Effector memory CD8-positive, alpha-beta T cell (primary cell): Measurements from ENCODE around the gene PRKAR2B.

Source experiments
- ATAC-seq: fragments of 150-1000 bp; cut with Tn5 transposase; replicated peaks from 2 replicates; pipeline ENCODE4 v1.10.0; 2021; ENCODE audit warnings: mild to moderate bottlenecking, moderate library complexity
- DNase-seq, 3 experiments: peaks; one replicate each; pipeline ENCODE4 v3.0.0; 2021
- H3K27ac Mint-ChIP-seq, 2 donors: one replicate each; pipeline ENCODE4 v1.8.0; 2022; ENCODE audit warnings: mild to moderate bottlenecking in 2 of 2, mixed read lengths in 2 of 2, moderate library complexity in 2 of 2
- H3K27me3 Mint-ChIP-seq, 2 donors: one replicate each; pipeline ENCODE4 v1.8.0; 2022; ENCODE audit warnings: mixed read lengths in 2 of 2
- H3K36me3 Mint-ChIP-seq: one replicate; pipeline ENCODE4 v1.8.0; 2022; ENCODE audit warnings: mild to moderate bottlenecking, moderate library complexity, mixed read lengths; ENCODE audit not compliant: insufficient read depth
- H3K4me1 Mint-ChIP-seq, 2 donors: one replicate each; pipeline ENCODE4 v1.8.0; 2022; ENCODE audit warnings: low read depth in 2 of 2, mixed read lengths in 2 of 2
- H3K4me3 Mint-ChIP-seq, 2 donors: one replicate each; pipeline ENCODE4 v1.8.0; 2022; ENCODE audit warnings: mild to moderate bottlenecking in 2 of 2, mixed read lengths in 2 of 2, moderate library complexity in 2 of 2
- H3K9me3 Mint-ChIP-seq, 2 donors: one replicate each; pipeline ENCODE4 v1.8.0; 2022; ENCODE audit warnings: mixed read lengths in 2 of 2
- total RNA-seq, 9 experiments: gene quantifications; one replicate each; lab custom pipeline; 2026; lab: John Stamatoyannopoulos, UW

PRKAR2B gene
- total RNA-seq: 0.39 to 2.9 (median 0.97) reads per million in 9 experiments

DNA sequence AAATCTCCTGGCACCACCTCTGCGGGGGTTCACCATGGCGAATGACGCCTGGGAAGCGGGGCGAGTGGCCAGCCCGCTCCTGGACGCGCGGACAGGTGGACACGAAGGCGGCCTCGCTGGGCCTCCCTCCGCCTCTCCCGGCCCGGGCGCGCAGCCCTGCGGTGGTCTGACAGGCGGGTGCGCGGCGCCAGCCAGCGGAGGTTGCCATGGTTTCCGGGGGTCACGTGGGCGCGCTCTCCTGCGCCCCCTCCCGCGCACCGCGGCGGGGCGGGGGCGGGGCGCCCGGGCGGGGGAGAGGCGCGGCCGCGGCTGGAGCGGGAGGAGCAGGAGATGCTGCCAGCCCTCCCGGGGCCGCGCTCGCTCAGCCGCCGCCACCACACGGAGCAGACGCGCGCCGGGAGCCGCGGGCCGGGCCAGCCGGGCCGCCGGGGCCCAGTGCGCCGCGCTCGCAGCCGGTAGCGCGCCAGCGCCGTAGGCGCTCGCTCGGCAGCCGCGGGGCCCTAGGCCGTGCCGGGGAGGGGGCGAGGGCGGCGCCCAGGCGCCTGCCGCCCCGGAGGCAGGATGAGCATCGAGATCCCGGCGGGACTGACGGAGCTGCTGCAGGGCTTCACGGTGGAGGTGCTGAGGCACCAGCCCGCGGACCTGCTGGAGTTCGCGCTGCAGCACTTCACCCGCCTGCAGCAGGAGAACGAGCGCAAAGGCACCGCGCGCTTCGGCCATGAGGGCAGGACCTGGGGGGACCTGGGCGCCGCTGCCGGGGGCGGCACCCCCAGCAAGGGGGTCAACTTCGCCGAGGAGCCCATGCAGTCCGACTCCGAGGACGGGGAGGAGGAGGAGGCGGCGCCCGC lies at the start of gene PRKAR2B:
TSS of gene PRKAR2B (plus strand) at position 359 of the 848 bp plus-strand sequence. CDS start at position 562, 203 bp downstream.
- Mint-ChIP-seq H3K27me3 (peaks cover 38 to 41% of the 10 kb centered on the region in 2 donors), H3K27ac (peak within 1 kb of the TSS in 1 of 2 donors; percentile 76), H3K36me3 (peaks cover 3% of the 10 kb centered on the region), H3K4me1 (peaks cover 7 to 10% of the 10 kb centered on the region in 2 donors), H3K9me3 (no peaks in the 10 kb centered on the region), H3K4me3 (peak within 1 kb of the TSS; percentile 92 to 94)
- ATAC-seq (peak; percentile 92), DNase-seq (peak; percentile 69 to 75 (median 72))

DNA sequence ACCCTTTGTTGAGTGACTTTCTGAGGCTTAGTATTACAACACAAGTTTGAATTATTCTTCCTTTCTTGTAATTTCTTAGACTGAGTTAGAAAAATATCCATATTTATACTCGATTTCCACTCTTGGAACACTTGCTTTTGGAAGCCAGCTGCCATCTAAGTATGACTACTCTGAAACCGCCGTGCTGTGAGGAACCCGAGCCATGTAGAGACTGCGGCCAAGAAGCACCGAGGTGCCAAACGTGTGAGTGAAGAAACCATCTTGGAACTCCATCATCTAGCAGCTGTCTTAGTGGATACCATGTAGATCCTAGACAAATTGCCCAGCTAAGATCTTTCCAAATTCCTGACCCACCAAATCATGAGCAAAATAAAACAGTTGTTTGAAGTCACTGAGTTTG lies 49.7 kb upstream of the PRKAR2B start:
- no peak overlapping the region for H3K4me3 Mint-ChIP-seq
- H3K27me3 Mint-ChIP-seq: peaks cover 35 to 37% of the 10 kb centered on the region in 2 donors
- no peaks in the 10 kb centered on the region for H3K4me1 Mint-ChIP-seq
- no peak overlapping the region for H3K27ac Mint-ChIP-seq
- DNase-seq (no peak), ATAC-seq (no peak)
- H3K9me3 Mint-ChIP-seq: no peaks in the 10 kb centered on the region
- H3K36me3 Mint-ChIP-seq: no peaks in the 10 kb centered on the region

DNA sequence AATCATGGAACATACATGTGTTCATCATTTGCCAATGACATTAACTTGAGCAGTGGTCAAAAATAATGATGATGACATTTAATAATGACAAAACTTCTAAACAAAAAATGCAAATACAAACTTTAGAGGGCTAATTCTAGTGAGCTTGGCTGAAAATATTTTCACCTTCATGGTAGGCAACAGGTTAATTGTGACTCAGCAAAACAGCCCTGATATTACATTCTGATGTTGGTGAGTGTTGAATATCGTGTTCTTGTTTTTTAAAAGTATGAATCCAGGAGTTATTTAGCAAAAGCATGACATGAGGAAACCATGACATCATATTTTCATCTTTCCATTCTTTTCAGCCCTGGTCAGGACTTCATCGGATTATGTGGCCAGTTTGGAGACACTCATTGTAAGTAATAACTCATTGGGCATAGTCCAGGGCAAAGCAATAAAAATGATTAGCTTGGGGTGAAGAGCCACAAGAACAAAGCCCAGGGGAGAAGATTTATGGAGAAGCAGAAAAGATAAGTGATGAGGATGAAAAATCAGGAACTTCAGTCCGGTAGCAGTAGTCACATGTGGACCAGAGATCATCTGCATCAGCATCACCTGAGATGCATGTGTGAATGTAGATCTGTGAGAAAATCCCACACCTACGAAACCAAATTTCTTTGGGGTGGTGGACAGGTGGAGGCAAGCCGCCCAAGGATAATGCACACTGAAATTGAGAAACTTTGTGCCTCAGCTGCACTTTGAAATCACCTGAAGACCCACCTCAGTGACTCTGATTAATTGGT lies 46.8 kb upstream of the PRKAR2B start:
- peaks cover 37 to 40% of the 10 kb centered on the region in 2 donors for H3K27me3 Mint-ChIP-seq
- no peaks in the 10 kb centered on the region for H3K36me3 Mint-ChIP-seq
- DNase-seq (no peak), ATAC-seq (no peak)
- H3K9me3 Mint-ChIP-seq: no peaks in the 10 kb centered on the region
- H3K27ac Mint-ChIP-seq: no peak overlapping the region
- H3K4me1 Mint-ChIP-seq: no peaks in the 10 kb centered on the region
- H3K4me3 Mint-ChIP-seq: no peak overlapping the region

DNA sequence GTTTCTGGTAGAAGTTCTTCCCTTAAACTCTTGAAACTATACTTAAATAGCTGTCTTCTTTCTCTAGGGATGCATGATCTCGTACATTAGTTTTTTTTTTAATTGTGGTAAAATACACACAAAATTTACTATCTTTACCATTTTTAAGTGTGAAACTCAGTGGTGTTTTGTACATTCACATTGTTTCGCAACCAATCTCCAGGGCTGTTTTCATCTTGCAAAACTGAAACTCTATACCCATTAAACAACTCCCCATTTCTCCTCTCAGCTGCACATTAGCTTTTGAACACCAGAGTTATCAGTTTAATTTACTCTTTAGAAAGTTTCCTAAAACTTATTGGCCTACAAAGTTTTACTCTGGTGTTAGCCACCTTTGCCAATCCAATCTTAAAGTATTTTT lies 45.5 kb upstream of the PRKAR2B start:
- Mint-ChIP-seq H3K9me3 (no peaks in the 10 kb centered on the region), H3K27me3 (peaks cover 34 to 35% of the 10 kb centered on the region in 2 donors), H3K4me1 (no peaks in the 10 kb centered on the region), H3K4me3 (no peak overlapping the region), H3K27ac (no peak overlapping the region), H3K36me3 (no peaks in the 10 kb centered on the region)
- no peak for ATAC-seq
- DNase-seq: no peak

DNA sequence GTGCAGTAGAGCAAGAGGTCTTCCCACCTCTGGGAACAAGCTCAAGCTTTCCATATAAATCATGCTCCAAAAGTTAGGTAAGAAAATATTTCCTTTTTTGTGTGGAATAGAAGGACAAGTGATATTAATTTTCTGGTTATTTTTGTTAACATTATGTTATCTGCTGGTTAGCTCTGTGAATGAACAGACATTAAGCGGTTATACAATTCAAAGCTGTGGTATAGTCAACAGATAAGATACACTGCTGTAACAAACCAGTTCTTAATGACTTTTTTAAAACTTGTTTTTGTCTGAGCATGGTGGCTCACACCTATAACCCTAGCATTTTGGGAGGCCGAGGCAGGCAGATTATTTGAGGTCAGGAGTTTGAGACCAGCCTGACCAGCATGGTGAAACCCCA lies 43.0 kb upstream of the PRKAR2B start:
- DNase-seq: no peak
- Mint-ChIP-seq H3K4me1 (no peaks in the 10 kb centered on the region), H3K36me3 (no peaks in the 10 kb centered on the region), H3K27ac (no peak overlapping the region), H3K9me3 (no peaks in the 10 kb centered on the region), H3K27me3 (peaks cover 11 to 17% of the 10 kb centered on the region in 2 donors), H3K4me3 (no peak overlapping the region)
- ATAC-seq: no peak

DNA sequence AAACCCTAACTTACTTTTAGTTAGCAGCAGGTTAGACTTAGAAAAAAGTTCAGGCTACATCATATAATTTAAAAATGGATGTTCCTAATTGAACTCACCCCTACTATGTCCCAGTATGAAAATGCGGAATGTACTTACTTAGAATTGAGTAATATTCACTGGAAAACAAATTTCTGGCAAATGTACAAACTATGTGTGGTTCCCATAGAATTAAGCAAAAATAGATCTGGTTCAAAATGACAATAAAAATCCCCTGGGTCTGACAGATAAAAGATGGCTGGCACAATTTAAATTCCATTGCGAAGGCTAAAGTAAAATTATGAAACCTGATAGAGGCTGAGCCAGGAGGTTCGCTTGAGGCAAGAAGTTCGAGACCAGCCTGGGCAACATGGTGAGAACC lies 42.4 kb upstream of the PRKAR2B start:
- no peaks in the 10 kb centered on the region for H3K36me3 Mint-ChIP-seq
- no peak for ATAC-seq
- no peaks in the 10 kb centered on the region for H3K9me3 Mint-ChIP-seq
- H3K4me1 Mint-ChIP-seq: no peaks in the 10 kb centered on the region
- no peak overlapping the region for H3K4me3 Mint-ChIP-seq
- H3K27ac Mint-ChIP-seq: no peak overlapping the region
- peaks cover 9 to 16% of the 10 kb centered on the region in 2 donors for H3K27me3 Mint-ChIP-seq
- no peak for DNase-seq

DNA sequence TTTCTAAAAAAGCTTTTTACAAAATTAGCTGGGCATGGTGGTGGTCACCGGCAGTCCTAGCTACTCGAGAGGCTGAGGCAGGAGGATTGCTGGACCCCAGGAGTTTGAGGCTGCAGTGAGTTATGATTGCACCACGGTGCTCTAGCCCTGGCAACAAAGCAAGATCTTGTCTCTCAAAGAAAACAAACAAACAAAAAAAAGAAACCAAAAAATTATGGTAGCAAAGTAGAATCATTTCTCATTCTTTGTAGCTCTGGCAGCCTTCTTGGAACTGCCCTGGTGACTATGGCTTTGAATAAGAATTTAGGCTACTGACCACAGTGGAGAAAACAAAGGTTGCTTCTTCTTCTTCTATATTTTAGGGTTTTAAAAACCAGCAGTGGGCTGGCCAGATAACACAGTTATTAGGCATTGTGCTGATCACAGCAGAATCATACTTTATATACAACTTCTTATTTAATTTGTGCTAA lies 41.9 kb upstream of the PRKAR2B start:
- DNase-seq (no peak), ATAC-seq (no peak)
- H3K36me3 Mint-ChIP-seq: no peaks in the 10 kb centered on the region
- H3K4me3 Mint-ChIP-seq: no peak overlapping the region
- H3K4me1 Mint-ChIP-seq: no peaks in the 10 kb centered on the region
- no peaks in the 10 kb centered on the region for H3K9me3 Mint-ChIP-seq
- peaks cover 6 to 16% of the 10 kb centered on the region in 2 donors for H3K27me3 Mint-ChIP-seq
- H3K27ac Mint-ChIP-seq: no peak overlapping the region

DNA sequence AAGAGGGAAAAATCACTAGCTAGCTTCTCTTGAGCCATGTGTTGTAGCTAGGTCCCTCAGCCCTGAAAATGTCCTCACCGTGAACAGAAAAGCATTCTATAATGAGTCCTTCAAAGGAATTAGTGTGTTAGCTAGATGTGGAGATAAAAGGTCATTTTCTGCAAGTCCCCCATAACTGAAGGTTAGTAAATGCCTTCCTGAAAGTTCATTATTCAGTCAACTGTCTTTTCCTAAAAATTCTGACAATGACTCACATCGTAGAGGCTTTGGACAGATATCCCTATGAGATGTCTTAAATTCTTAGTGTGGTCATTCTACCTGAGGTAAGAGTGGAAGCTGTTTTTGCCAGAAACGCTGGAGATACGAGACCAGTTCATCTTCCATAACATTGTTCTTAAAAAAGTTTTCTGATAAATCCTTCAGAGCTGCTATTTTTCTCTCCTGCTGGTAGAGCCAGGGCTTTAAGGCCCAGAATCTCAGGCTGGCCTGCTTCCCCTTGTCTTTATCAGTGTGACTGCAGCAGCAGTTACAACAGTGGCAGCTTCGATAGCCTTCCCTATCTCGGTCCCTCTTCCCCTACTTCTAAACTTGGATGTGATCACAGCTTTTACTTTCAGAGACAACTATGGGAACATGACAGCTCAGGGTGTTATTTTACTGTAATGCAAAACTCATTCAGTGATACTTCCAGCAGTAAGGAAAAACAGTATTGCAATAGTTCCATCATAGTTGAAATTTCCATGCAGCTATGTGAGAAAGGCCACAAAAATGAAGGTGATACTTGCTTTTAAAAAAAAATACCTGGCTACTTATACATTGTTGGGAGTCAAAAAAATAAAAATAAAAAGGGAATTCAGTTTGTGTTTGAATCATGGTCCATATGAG lies 37.3 kb upstream of the PRKAR2B start:
- peaks cover 0 to 7% of the 10 kb centered on the region in 2 donors for H3K27me3 Mint-ChIP-seq
- H3K4me3 Mint-ChIP-seq: no peak overlapping the region
- no peak overlapping the region for H3K27ac Mint-ChIP-seq
- ATAC-seq (no peak), DNase-seq (no peak)
- no peaks in the 10 kb centered on the region for H3K9me3 Mint-ChIP-seq
- no peaks in the 10 kb centered on the region for H3K4me1 Mint-ChIP-seq
- H3K36me3 Mint-ChIP-seq: no peaks in the 10 kb centered on the region

DNA sequence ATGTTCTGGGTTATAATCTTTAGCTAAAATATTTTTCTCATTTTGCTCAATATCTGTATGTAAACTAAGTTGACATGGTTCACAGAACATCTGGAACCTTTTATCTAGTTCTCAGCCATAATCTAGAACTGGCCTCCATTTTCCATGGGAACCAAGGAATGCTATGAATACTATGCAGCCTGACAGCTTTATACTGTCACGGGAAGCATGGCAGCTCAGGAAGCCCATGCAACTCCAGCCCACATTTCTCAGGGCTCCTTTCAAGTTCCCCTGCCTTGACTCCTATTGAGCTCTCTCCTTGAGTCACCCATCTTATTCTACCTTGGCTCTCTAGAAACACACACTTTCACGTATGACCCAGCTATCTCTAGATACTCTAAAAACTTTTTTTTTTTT lies 36.6 kb upstream of the PRKAR2B start:
- Mint-ChIP-seq H3K4me1 (no peaks in the 10 kb centered on the region), H3K36me3 (no peaks in the 10 kb centered on the region), H3K27me3 (peaks cover 0 to 7% of the 10 kb centered on the region in 2 donors), H3K4me3 (no peak overlapping the region), H3K9me3 (no peaks in the 10 kb centered on the region), H3K27ac (no peak overlapping the region)
- DNase-seq (no peak), ATAC-seq (no peak)

DNA sequence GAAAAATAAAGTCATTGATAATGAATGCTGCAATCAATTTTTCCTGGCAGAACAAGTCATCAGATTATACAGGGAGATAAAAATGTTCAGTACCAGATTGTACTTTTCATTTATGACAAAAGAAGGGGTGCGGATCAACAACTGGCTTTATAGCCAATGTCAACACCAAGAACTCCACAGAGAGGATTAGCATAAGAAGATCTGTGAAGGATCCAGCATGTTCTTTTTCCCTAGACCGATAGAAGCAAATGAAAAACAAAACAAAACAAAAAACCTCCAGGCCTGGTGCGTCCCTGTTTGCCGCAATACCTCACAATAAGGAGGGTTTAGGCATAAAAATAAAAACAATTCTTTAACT lies 34.7 kb upstream of the PRKAR2B start:
- ATAC-seq: no peak
- Mint-ChIP-seq H3K27me3 (peaks cover 0 to 13% of the 10 kb centered on the region in 2 donors), H3K9me3 (no peaks in the 10 kb centered on the region), H3K27ac (no peak overlapping the region), H3K4me3 (no peak overlapping the region), H3K4me1 (no peaks in the 10 kb centered on the region), H3K36me3 (no peaks in the 10 kb centered on the region)
- DNase-seq: no peak

DNA sequence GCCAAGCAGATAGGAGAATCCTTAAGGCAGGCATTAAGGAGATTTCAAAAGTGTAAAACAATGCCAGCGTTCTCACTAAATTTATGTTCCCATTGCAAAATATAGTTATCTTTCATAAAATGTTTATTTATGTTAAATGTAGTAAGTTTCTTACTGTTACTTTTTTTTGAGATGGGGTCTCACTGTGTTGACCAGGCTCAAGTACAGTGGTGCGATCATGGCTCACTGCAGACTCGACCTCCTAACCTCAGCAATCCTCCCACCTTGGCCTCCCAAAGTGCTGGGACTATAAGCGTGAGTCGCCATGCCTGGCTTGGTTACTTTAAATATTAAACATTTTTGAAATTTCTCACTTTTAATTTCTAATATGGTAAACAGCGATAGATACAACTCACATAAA lies 31.8 kb upstream of the PRKAR2B start:
- DNase-seq (no peak), ATAC-seq (no peak)
- Mint-ChIP-seq H3K9me3 (no peaks in the 10 kb centered on the region), H3K36me3 (no peaks in the 10 kb centered on the region), H3K4me3 (no peak overlapping the region), H3K27ac (no peak overlapping the region), H3K4me1 (no peaks in the 10 kb centered on the region), H3K27me3 (peaks cover 0 to 16% of the 10 kb centered on the region in 2 donors)

DNA sequence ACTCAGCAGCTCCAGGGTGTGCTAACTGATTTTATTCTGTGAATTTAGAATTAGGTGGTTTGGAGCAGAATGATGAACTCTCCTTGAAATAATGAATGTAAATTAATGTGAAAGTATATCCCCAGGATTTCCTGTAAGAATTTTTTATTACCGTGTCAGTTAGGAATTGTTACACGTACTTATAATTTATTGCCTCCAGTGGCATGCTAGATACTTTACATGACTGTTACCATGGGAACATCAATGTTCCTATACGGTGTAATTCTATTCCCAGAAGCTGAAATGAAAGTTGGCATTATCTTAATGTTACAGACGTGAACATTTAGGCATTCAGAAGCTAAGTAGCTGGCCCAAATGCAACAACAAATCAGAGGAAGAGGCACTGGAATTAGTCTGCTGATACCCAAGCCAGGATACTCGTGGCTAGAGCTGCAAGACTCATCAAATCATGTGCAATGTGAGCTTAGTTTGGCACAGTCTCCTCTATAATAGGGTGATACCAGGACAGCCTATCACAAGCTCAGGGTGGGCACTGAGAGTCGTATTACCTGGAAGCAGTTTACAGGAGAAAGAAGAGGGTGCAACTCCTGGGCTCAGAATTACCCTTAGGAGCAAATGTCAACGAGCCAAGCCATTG lies 30.0 kb upstream of the PRKAR2B start:
- ATAC-seq (no peak), DNase-seq (no peak)
- Mint-ChIP-seq H3K9me3 (no peaks in the 10 kb centered on the region), H3K27ac (no peak overlapping the region), H3K4me1 (no peaks in the 10 kb centered on the region), H3K27me3 (peaks cover 0 to 16% of the 10 kb centered on the region in 2 donors), H3K36me3 (no peaks in the 10 kb centered on the region), H3K4me3 (no peak overlapping the region)

DNA sequence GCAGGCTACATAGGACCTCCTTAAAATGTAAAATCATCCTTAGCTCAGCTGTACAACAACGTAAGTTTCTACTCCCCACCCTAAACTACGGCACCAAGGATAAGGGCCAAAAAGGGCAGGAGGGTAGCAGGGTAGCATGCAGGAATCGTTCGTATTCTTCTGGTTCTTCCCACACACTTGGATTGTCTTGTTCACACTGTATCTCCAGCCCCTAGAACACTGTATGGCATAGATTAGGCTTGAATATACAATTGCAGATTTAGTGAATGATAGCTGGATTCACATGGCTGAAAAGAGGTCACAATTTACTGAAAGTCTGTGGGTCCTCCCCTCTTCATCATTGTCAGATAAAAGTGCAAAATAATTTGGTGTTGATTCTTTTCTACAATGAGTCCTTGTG lies 28.2 kb upstream of the PRKAR2B start:
- Mint-ChIP-seq H3K4me3 (no peak overlapping the region), H3K36me3 (no peaks in the 10 kb centered on the region), H3K27me3 (peaks cover 0 to 10% of the 10 kb centered on the region in 2 donors), H3K4me1 (no peaks in the 10 kb centered on the region), H3K9me3 (no peaks in the 10 kb centered on the region), H3K27ac (no peak overlapping the region)
- DNase-seq (no peak), ATAC-seq (no peak)
